ENCODE measurements around the gene CTSS.
"Not testable (repeated sequence)": the region's sequence is repeated elsewhere in the genome, so short reads cannot be mapped to it uniquely, and the experiment has no call there.

CTSS gene

GRCh38 chr1:150765296-150765976 is at the start of gene CTSS:
TSS of gene CTSS (minus strand) at chr1:150765778. CDS start at chr1:150764763, 1,015 bp downstream.
- ATAC-seq (replicated peaks) (peak; percentile 97 to 98), DNase-seq (peak; percentile 4)
- Mint-ChIP-seq H3K27ac (peak within 1 kb of the TSS; percentile 100), H3K9me3 (peaks cover 0 to under 1% of the 10 kb centered on the region in 2 donors), H3K4me3 (peak within 1 kb of the TSS; percentile 99 to 100), H3K27me3 (no peaks in the 10 kb centered on the region), H3K4me1 (peaks cover 19 to 49% of the 10 kb centered on the region in 2 donors), H3K36me3 (peaks cover 22 to 25% of the 10 kb centered on the region in 2 donors)

GRCh38 chr1:150813028-150813707 is 47.6 kb upstream of the CTSS start:
- Mint-ChIP-seq H3K36me3 (peaks cover 17 to 30% of the 10 kb centered on the region in 2 donors), H3K4me1 (peaks cover 0 to under 1% of the 10 kb centered on the region in 2 donors), H3K4me3 (no peak overlapping the region), H3K9me3 (no peaks in the 10 kb centered on the region), H3K27me3 (no peaks in the 10 kb centered on the region), H3K27ac (no peak overlapping the region)
- DNase-seq = no peak
- ATAC-seq (replicated peaks) = peak; percentile 46 to 55

- Mint-ChIP-seq H3K4me1 (peaks cover 8 to 9% of the 10 kb centered on the region in 2 donors), H3K4me3 (no peak overlapping the region), H3K36me3 (peaks cover 7 to 19% of the 10 kb centered on the region in 2 donors), H3K27ac (no peak overlapping the region), H3K27me3 (no peaks in the 10 kb centered on the region), H3K9me3 (no peaks in the 10 kb centered on the region)
- DNase-seq (no peak), ATAC-seq (replicated peaks) (no peak)
Observed at GRCh38 chr1:150810958-150811659, 45.5 kb upstream of the CTSS start.

GRCh38 chr1:150809651-150810050 is 44.1 kb upstream of the CTSS start:
- H3K27ac Mint-ChIP-seq = no peak overlapping the region
- ATAC-seq (replicated peaks) = no peak
- no peaks in the 10 kb centered on the region for H3K27me3 Mint-ChIP-seq
- no peak overlapping the region for H3K4me3 Mint-ChIP-seq
- no peak for DNase-seq
- H3K36me3 Mint-ChIP-seq = peaks cover 6 to 19% of the 10 kb centered on the region in 2 donors
- H3K4me1 Mint-ChIP-seq = peaks cover 8 to 9% of the 10 kb centered on the region in 2 donors
- H3K9me3 Mint-ChIP-seq = no peaks in the 10 kb centered on the region

GRCh38 chr1:150808846-150809245 is 43.3 kb upstream of the CTSS start:
- H3K36me3 Mint-ChIP-seq = peaks cover 6 to 22% of the 10 kb centered on the region in 2 donors
- H3K4me1 Mint-ChIP-seq = peaks cover 8 to 9% of the 10 kb centered on the region in 2 donors
- H3K4me3 Mint-ChIP-seq = no peak overlapping the region
- no peaks in the 10 kb centered on the region for H3K9me3 Mint-ChIP-seq
- H3K27ac Mint-ChIP-seq = no peak overlapping the region
- DNase-seq (no peak), ATAC-seq (replicated peaks) (no peak)
- no peaks in the 10 kb centered on the region for H3K27me3 Mint-ChIP-seq

GRCh38 chr1:150808121-150808520 is 42.5 kb upstream of the CTSS start, which contains the start of gene CTSK:
TSS of gene CTSK (minus strand) at chr1:150808260. CDS start at chr1:150806805, 1,455 bp downstream.
- Mint-ChIP-seq H3K27me3 (no peaks in the 10 kb centered on the region), H3K36me3 (peaks cover 6 to 24% of the 10 kb centered on the region in 2 donors), H3K4me1 (peaks cover 8 to 9% of the 10 kb centered on the region in 2 donors), H3K4me3 (no peak within 1 kb of the TSS), H3K27ac (no peak within 1 kb of the TSS), H3K9me3 (no peaks in the 10 kb centered on the region)
- no peak for ATAC-seq (replicated peaks)
- DNase-seq = no peak

- Mint-ChIP-seq H3K27ac (no peak overlapping the region), H3K9me3 (no peaks in the 10 kb centered on the region)
- no peak for ATAC-seq (replicated peaks)
Observed at GRCh38 chr1:150807249-150808023, 41.9 kb upstream of the CTSS start.

GRCh38 chr1:150805899-150806298 is 40.3 kb upstream of the CTSS start:
- H3K4me1 Mint-ChIP-seq = peaks cover 8 to 9% of the 10 kb centered on the region in 2 donors
- no peak overlapping the region for H3K4me3 Mint-ChIP-seq
- no peaks in the 10 kb centered on the region for H3K9me3 Mint-ChIP-seq
- DNase-seq (no peak), ATAC-seq (replicated peaks) (no peak)
- H3K27ac Mint-ChIP-seq = no peak overlapping the region
- H3K27me3 Mint-ChIP-seq = no peaks in the 10 kb centered on the region
- peaks cover 6 to 29% of the 10 kb centered on the region in 2 donors for H3K36me3 Mint-ChIP-seq

More at GRCh38 chr1:150807249-150808023, 41.9 kb upstream of the CTSS start:
- H3K36me3 Mint-ChIP-seq = peaks cover 6 to 28% of the 10 kb centered on the region in 2 donors
- H3K27me3 Mint-ChIP-seq = no peaks in the 10 kb centered on the region
- peaks cover 8 to 9% of the 10 kb centered on the region in 2 donors for H3K4me1 Mint-ChIP-seq
- no peak overlapping the region for H3K4me3 Mint-ChIP-seq
- DNase-seq = no peak

GRCh38 chr1:150804671-150805070 is 39.1 kb upstream of the CTSS start:
- ATAC-seq (replicated peaks) = no peak
- H3K27ac Mint-ChIP-seq = no peak overlapping the region
- no peaks in the 10 kb centered on the region for H3K9me3 Mint-ChIP-seq
- no peaks in the 10 kb centered on the region for H3K27me3 Mint-ChIP-seq
- peaks cover 8 to 9% of the 10 kb centered on the region in 2 donors for H3K4me1 Mint-ChIP-seq
- H3K4me3 Mint-ChIP-seq = no peak overlapping the region
- H3K36me3 Mint-ChIP-seq = peaks cover 5 to 26% of the 10 kb centered on the region in 2 donors
- no peak for DNase-seq

GRCh38 chr1:150799089-150799488 is 33.5 kb upstream of the CTSS start:
- no peaks in the 10 kb centered on the region for H3K27me3 Mint-ChIP-seq
- H3K4me3 Mint-ChIP-seq = no peak overlapping the region
- no peak for DNase-seq
- H3K4me1 Mint-ChIP-seq = peaks cover 3 to 8% of the 10 kb centered on the region in 2 donors
- no peaks in the 10 kb centered on the region for H3K9me3 Mint-ChIP-seq
- H3K27ac Mint-ChIP-seq = no peak overlapping the region
- H3K36me3 Mint-ChIP-seq = peaks cover 26 to 46% of the 10 kb centered on the region in 2 donors
- ATAC-seq (replicated peaks) = no peak

GRCh38 chr1:150798525-150798924 is 32.9 kb upstream of the CTSS start:
- ATAC-seq (replicated peaks) (no peak), DNase-seq (no peak)
- H3K4me1 Mint-ChIP-seq = peaks cover 3 to 8% of the 10 kb centered on the region in 2 donors
- no peaks in the 10 kb centered on the region for H3K9me3 Mint-ChIP-seq
- H3K4me3 Mint-ChIP-seq = no peak overlapping the region
- H3K36me3 Mint-ChIP-seq = peaks cover 26 to 44% of the 10 kb centered on the region in 2 donors
- H3K27me3 Mint-ChIP-seq = no peaks in the 10 kb centered on the region
- no peak overlapping the region for H3K27ac Mint-ChIP-seq

- no peaks in the 10 kb centered on the region for H3K9me3 Mint-ChIP-seq
- H3K4me1 Mint-ChIP-seq = peaks cover 3 to 8% of the 10 kb centered on the region in 2 donors
- peak; percentile 46 to 55 for ATAC-seq (replicated peaks)
- peaks cover 26 to 35% of the 10 kb centered on the region in 2 donors for H3K36me3 Mint-ChIP-seq
- no peak overlapping the region for H3K4me3 Mint-ChIP-seq
- H3K27ac Mint-ChIP-seq = no peak overlapping the region
- no peak for DNase-seq
- no peaks in the 10 kb centered on the region for H3K27me3 Mint-ChIP-seq
Observed at GRCh38 chr1:150796374-150796773, 30.8 kb upstream of the CTSS start.

GRCh38 chr1:150793778-150794177 is 28.2 kb upstream of the CTSS start:
- H3K27ac Mint-ChIP-seq; H3K9me3 Mint-ChIP-seq; H3K4me3 Mint-ChIP-seq; ATAC-seq (replicated peaks); H3K27me3 Mint-ChIP-seq; DNase-seq: not testable (repeated sequence)
- peaks cover 20 to 30% of the 10 kb centered on the region in 2 donors for H3K36me3 Mint-ChIP-seq
- peaks cover 3 to 20% of the 10 kb centered on the region in 2 donors for H3K4me1 Mint-ChIP-seq

GRCh38 chr1:150793221-150793620 is 27.6 kb upstream of the CTSS start:
- H3K4me1 Mint-ChIP-seq = peaks cover 3 to 23% of the 10 kb centered on the region in 2 donors
- ATAC-seq (replicated peaks) (no peak), DNase-seq (no peak)
- no peak overlapping the region for H3K4me3 Mint-ChIP-seq
- H3K9me3 Mint-ChIP-seq = no peaks in the 10 kb centered on the region
- peak overlapping the region; percentile 49 for H3K27ac Mint-ChIP-seq
- H3K27me3 Mint-ChIP-seq = no peaks in the 10 kb centered on the region
- H3K36me3 Mint-ChIP-seq = peaks cover 20 to 24% of the 10 kb centered on the region in 2 donors

Measured in stimulated activated naive B cell treated with anti-CD40 and anti-IgM and Interleukin-4, amounts not matched to agents 10 μg/mL and 1 μg/mL and 100 μg/mL, for 72 hours (primary cell).